ENCODE results near the gene ENOPH1.
"Not testable (repeated sequence)": the region's sequence is repeated elsewhere in the genome, so short reads cannot be mapped to it uniquely, and the experiment has no call there.

ENOPH1 gene

GRCh38 chr4:82381661-82382296 is 48.6 kb upstream of the ENOPH1 start:
- H3K27me3 ChIP-seq (ENCODE audit: insufficient read depth, poor library complexity, severe bottlenecking): no peaks in the 10 kb centered on the region
- H3K4me3 ChIP-seq (replicated peaks; ENCODE audit: insufficient read depth, low read length): no peak overlapping the region
- no peak for TF ChIP-seq REST (IDR thresholded peaks at IDR 0.05; ENCODE audit: insufficient replicate concordance, low read depth)
- no peak for TF ChIP-seq CTCF (IDR thresholded peaks at IDR 0.05; ENCODE audit: insufficient read depth, low read length)
- TF ChIP-seq GABPA (IDR thresholded peaks at IDR 0.05; ENCODE audit: low read depth): no peak
- TF ChIP-seq SPI1 (IDR thresholded peaks at IDR 0.05; ENCODE audit: borderline replicate concordance, low read depth): no peak
- TF ChIP-seq POLR2AphosphoS5 (IDR thresholded peaks at IDR 0.05; ENCODE audit: low read depth): no peak
- no peak for DNase-seq (ENCODE audit: low read depth in 1 of 2, low spot score in 1 of 2)
- no peak overlapping the region for H3K27ac ChIP-seq (replicated peaks)

GRCh38 chr4:82382751-82383150 is 47.6 kb upstream of the ENOPH1 start:
- Histone ChIP-seq H3K27me3 (ENCODE audit: insufficient read depth, poor library complexity, severe bottlenecking) (no peaks in the 10 kb centered on the region), H3K4me3 (replicated peaks; ENCODE audit: insufficient read depth, low read length) (no peak overlapping the region), H3K27ac (replicated peaks) (no peak overlapping the region)
- no peak for TF ChIP-seq POLR2AphosphoS5 (IDR thresholded peaks at IDR 0.05; ENCODE audit: low read depth)
- no peak for TF ChIP-seq REST (IDR thresholded peaks at IDR 0.05; ENCODE audit: insufficient replicate concordance, low read depth)
- no peak for TF ChIP-seq GABPA (IDR thresholded peaks at IDR 0.05; ENCODE audit: low read depth)
- no peak for TF ChIP-seq CTCF (IDR thresholded peaks at IDR 0.05; ENCODE audit: insufficient read depth, low read length)
- TF ChIP-seq SPI1 (IDR thresholded peaks at IDR 0.05; ENCODE audit: borderline replicate concordance, low read depth): no peak
- no peak for DNase-seq (ENCODE audit: low read depth in 1 of 2, low spot score in 1 of 2)

GRCh38 chr4:82386312-82386711 is 44.1 kb upstream of the ENOPH1 start:
- not testable (repeated sequence) for H3K27ac ChIP-seq (replicated peaks); H3K4me3 ChIP-seq (replicated peaks; ENCODE audit: insufficient read depth, low read length); DNase-seq (ENCODE audit: low read depth in 1 of 2, low spot score in 1 of 2); H3K27me3 ChIP-seq (ENCODE audit: insufficient read depth, poor library complexity, severe bottlenecking)

- Histone ChIP-seq H3K27me3 (ENCODE audit: insufficient read depth, poor library complexity, severe bottlenecking) (no peaks in the 10 kb centered on the region), H3K4me3 (replicated peaks; ENCODE audit: insufficient read depth, low read length) (no peak overlapping the region), H3K27ac (replicated peaks) (no peak overlapping the region)
- TF ChIP-seq SPI1 (IDR thresholded peaks at IDR 0.05; ENCODE audit: borderline replicate concordance, low read depth) (no peak), GABPA (IDR thresholded peaks at IDR 0.05; ENCODE audit: low read depth) (no peak), POLR2AphosphoS5 (IDR thresholded peaks at IDR 0.05; ENCODE audit: low read depth) (no peak), REST (IDR thresholded peaks at IDR 0.05; ENCODE audit: insufficient replicate concordance, low read depth) (no peak), CTCF (IDR thresholded peaks at IDR 0.05; ENCODE audit: insufficient read depth, low read length) (no peak)
- DNase-seq (ENCODE audit: low read depth in 1 of 2, low spot score in 1 of 2): no peak
These were observed 42.0 kb upstream of the ENOPH1 start for GRCh38 chr4:82388405-82388804.

- H3K27me3 ChIP-seq (ENCODE audit: insufficient read depth, poor library complexity, severe bottlenecking); H3K4me3 ChIP-seq (replicated peaks; ENCODE audit: insufficient read depth, low read length); H3K27ac ChIP-seq (replicated peaks); DNase-seq (ENCODE audit: low read depth in 1 of 2, low spot score in 1 of 2): not testable (repeated sequence)
These were observed 40.3 kb upstream of the ENOPH1 start for GRCh38 chr4:82390061-82390460.

Data from HL-60 (cell line).